T-helper 2 cell treated with Interferon-gamma antibody and Interleukin-4, amounts not matched to agents 5 μg/mL and 100 μg/mL, for 36 hours (primary cell): ENCODE data around the gene RTEL1.

Experiments used
- DNase-seq: peaks from one replicate; pipeline ENCODE4 v3.0.0; 2021; ENCODE audit warnings: low spot score
- H3K27ac Mint-ChIP-seq: one replicate; pipeline ENCODE4 v1.8.0; 2021; ENCODE audit warnings: mild to moderate bottlenecking, mixed read lengths
- H3K27me3 Mint-ChIP-seq: one replicate; pipeline ENCODE4 v1.8.0; 2021; ENCODE audit warnings: low read depth, mixed read lengths
- H3K36me3 Mint-ChIP-seq: one replicate; pipeline ENCODE4 v1.8.0; 2021; ENCODE audit warnings: low read depth, mixed read lengths
- H3K4me1 Mint-ChIP-seq: one replicate; pipeline ENCODE4 v1.8.0; 2021; ENCODE audit warnings: low read depth, mixed read lengths
- H3K4me3 Mint-ChIP-seq: one replicate; pipeline ENCODE4 v1.8.0; 2022; ENCODE audit warnings: mild to moderate bottlenecking, moderate library complexity, mixed read lengths
- H3K9me3 Mint-ChIP-seq: one replicate; pipeline ENCODE4 v1.8.0; 2021; ENCODE audit warnings: mixed read lengths

RTEL1 gene

DNA sequence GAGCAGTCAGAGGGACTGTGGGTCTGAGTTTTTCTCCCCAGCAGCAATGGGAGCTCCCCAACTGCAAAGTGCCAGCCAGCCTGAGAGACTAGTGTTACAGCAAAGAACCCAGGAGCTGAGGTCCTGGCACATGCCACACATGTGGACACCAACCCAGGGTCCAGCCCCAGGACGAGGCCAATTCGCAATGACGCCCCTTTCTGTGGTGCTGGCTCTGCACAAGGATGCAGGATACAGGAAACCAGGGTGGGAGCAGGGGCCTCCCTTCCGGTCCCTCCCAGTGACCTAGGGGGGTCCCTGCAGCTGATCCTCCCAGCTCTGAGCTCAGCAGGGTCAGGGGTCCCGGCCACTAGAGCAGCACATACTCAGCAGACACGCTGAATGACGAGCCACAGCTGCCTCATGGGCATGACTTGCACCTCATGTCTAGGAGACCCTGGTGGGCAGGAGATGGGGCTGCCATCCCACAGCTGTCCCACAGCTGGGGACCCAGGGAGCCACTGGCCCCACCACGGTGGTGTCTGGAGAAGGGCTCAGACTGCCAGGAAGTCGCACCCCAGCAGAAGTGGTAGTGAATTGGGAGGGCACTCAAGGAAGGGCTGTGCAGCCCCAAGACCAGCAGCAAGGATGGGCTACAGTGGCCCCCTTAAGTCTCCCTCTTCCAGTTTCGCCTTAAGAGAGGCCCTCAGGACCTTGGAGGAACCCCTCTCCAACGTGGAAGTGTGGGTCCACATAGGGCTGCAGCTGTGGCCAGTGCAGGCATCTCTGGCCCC lies 46.0 kb downstream of the RTEL1 start:
- DNase-seq, result no peak
- peaks cover 33% of the 10 kb centered on the region for H3K36me3 Mint-ChIP-seq
- no peak overlapping the region for H3K27ac Mint-ChIP-seq
- no peaks in the 10 kb centered on the region for H3K27me3 Mint-ChIP-seq
- H3K4me1 Mint-ChIP-seq, result peaks cover 24% of the 10 kb centered on the region
- H3K4me3 Mint-ChIP-seq, result no peak overlapping the region
- no peaks in the 10 kb centered on the region for H3K9me3 Mint-ChIP-seq

DNA sequence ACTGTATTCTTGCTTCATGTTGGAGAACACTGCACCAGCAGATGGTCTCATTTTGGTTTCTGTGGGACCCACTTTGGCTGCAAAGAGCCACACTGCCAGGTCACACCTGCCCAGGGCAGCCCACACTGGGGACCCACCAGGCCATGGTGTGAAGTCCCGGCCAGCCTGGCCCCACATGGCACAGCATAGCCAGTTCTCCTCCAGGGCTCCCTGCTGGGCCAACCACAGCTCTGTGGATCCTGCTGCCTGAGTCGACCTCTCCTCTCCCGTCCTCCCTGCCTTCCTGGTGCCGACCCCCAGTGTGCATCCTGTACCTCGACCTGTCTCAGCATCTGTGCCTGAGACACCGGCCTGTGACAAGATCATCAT lies 46.6 kb downstream of the RTEL1 start:
- H3K36me3 Mint-ChIP-seq, result peaks cover 37% of the 10 kb centered on the region
- DNase-seq, result no peak
- H3K27me3 Mint-ChIP-seq, result no peaks in the 10 kb centered on the region
- no peaks in the 10 kb centered on the region for H3K9me3 Mint-ChIP-seq
- peak overlapping the region; percentile 4 for H3K27ac Mint-ChIP-seq
- peak overlapping the region; percentile 18 for H3K4me3 Mint-ChIP-seq
- H3K4me1 Mint-ChIP-seq, result peaks cover 26% of the 10 kb centered on the region

DNA sequence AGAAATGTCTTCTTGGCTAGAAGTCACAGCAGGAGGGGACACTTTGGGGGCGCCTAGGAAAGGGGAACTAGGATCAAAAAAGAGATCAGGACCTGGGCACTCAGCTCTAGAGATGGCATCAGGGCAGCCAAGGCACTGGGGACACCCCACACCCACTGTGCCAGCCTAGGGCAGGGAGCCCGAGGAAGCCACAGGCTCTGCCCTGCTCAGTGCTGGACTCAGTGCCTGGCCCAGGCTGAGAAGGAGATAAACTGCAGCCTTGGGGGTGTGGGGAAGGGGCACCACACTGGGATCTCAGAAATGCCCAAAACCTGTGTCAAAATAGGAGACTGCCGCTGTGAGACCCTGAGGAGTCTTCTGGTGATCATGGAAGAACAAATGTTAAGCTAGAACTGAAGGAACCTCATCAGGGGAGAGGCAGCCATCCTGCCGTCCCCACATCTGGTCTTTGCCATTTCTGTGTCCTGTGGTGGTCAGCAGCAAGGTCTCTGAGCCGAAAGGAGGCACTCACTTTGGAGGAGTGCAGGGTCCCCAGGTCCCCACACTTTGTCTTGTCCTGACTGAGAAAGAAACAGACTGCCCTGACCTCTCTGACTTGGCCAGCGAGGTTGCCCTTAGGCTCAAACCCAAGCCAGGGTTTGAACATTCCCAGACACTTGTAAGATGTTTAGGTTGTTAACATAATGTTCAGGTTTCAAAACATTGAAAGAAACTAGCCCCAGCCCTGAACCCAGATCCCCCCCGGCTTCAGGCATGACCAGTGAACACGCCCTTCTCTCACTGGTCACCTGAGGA lies 47.3 kb downstream of the RTEL1 start:
- H3K36me3 Mint-ChIP-seq, result peaks cover 42% of the 10 kb centered on the region
- no peaks in the 10 kb centered on the region for H3K27me3 Mint-ChIP-seq
- no peak for DNase-seq
- H3K4me3 Mint-ChIP-seq, result peak overlapping the region; percentile 18
- H3K27ac Mint-ChIP-seq, result no peak overlapping the region
- peaks cover 27% of the 10 kb centered on the region for H3K4me1 Mint-ChIP-seq
- no peaks in the 10 kb centered on the region for H3K9me3 Mint-ChIP-seq

DNA sequence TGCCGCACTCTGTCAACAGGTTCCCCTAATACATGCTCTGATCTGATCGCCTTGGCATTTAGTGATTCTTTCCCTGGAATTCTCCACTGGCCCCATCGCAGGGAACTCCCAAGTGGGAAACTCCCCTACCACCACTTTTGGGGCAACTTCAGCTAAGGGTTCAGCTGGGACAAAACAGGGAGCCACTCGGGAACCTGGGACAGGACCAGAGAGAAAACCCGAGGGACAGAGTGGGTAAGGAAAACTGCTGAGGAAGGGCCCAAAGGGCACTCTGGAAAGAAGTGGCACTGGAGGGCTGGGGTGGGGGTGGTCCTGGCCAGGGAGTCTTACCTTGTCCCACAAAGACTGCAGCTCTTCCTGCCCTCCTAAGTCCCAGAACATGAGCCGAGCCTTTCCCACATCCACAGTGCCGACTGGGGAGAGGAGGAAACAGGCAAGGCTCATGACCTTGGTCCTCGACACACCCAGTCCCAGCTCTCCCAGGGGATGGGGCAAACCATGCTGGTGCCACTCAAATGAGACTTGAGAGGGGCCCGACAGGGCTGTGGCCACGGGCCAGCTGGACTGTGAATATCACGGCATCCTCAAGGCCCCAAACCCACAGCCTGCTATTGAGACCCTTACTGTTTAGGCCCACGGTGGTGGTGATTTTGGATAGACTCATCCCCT lies 48.0 kb downstream of the RTEL1 start:
- peak overlapping the region; percentile 88 for H3K27ac Mint-ChIP-seq
- H3K4me3 Mint-ChIP-seq, result peak overlapping the region; percentile 94
- H3K36me3 Mint-ChIP-seq, result peaks cover 49% of the 10 kb centered on the region
- no peaks in the 10 kb centered on the region for H3K27me3 Mint-ChIP-seq
- H3K4me1 Mint-ChIP-seq, result peaks cover 33% of the 10 kb centered on the region
- no peaks in the 10 kb centered on the region for H3K9me3 Mint-ChIP-seq
- DNase-seq, result no peak

DNA sequence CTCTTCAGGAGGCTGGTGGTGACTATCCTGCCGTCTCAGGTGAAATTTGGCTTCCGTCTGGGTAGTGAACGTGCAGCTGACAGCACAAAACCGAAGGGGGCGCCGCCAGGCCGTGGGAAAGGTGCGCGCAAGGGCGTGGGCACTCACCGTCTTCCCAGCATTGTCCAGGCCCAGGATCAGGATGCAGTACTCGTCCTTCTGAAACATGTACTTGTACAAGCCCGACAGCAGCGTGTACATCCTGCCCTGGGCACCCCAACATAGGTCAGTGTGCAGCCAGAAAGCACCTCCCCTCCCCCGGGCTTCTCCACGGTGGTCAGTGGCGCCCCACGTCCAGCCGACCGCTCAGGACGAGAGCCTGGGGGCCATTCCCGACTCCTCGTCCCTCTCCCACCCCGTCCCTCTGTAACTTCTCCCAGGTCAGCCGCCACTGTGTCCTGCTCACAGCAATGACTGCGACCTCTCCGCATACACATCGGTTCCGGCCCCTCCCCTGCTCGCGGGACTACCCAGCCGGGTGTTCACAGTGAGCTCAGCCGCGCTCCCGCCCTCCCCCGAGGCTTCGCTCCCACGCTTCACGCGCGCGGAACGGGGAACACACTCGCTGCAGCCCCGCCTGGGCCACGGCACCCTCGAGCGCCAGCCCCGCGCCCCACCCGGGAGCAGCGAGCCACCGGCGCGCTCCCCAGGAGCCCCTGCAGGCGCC lies 48.9 kb downstream of the RTEL1 start:
- peaks cover 56% of the 10 kb centered on the region for H3K36me3 Mint-ChIP-seq
- peak overlapping the region; percentile 94 for H3K4me3 Mint-ChIP-seq
- no peaks in the 10 kb centered on the region for H3K9me3 Mint-ChIP-seq
- H3K27me3 Mint-ChIP-seq, result no peaks in the 10 kb centered on the region
- DNase-seq, result peak; percentile 52
- H3K27ac Mint-ChIP-seq, result peak overlapping the region; percentile 88
- peaks cover 33% of the 10 kb centered on the region for H3K4me1 Mint-ChIP-seq

DNA sequence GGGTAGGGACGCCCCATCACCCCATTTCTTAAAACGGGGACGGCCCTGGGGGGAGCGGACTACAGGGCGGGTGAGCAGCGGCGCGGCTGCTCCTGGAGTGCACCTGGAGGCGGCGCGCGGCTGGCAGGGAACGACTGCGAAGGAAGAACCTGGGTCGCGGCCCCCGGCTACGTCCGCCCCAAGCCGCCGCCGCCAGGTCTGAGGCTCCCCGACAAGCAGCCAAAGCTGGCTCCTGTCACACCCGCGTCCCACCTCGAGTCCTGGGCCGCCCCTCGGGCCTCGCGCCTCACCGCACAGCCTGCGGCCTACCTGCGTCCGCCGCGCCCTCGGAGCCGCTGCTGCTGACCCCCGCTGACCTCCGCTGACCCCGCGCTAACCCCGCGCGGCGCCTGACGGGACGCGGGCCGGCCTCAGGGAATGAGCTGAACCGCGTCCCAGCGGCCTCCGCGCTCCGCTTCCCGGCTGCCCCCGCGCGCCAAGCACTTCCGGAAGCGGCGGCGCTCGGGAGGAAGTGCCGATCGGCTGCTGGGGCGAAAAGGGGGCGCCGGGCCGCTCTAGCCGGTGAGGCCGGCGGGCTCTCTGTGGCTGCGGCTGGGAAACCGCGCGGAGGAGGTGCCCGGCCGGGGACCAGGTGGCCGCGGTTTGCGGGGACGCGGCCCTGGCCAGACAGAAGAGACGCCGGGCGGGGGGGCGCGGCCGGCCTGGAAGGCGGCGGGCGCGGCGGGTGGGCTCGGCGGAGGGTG lies 49.6 kb downstream of the RTEL1 start, which contains the start of the genes ARFRP1 and ZGPAT:
Gene ARFRP1 (minus strand): TSS at position 419 of the 743 bp plus-strand sequence. CDS start 885 bp downstream, outside the sequence.
Gene ZGPAT (plus strand): TSS at position 482 of the 743 bp plus-strand sequence. CDS start 542 bp downstream, outside the sequence.
- Mint-ChIP-seq H3K9me3 (peaks cover 5% of the 10 kb centered on the region), H3K27ac (peak within 1 kb of the TSS; percentile 88), H3K4me1 (peaks cover 37% of the 10 kb centered on the region), H3K27me3 (no peaks in the 10 kb centered on the region), H3K36me3 (peaks cover 63% of the 10 kb centered on the region), H3K4me3 (peak within 1 kb of the TSS; percentile 94)
- DNase-seq, result peak; percentile 91

DNA sequence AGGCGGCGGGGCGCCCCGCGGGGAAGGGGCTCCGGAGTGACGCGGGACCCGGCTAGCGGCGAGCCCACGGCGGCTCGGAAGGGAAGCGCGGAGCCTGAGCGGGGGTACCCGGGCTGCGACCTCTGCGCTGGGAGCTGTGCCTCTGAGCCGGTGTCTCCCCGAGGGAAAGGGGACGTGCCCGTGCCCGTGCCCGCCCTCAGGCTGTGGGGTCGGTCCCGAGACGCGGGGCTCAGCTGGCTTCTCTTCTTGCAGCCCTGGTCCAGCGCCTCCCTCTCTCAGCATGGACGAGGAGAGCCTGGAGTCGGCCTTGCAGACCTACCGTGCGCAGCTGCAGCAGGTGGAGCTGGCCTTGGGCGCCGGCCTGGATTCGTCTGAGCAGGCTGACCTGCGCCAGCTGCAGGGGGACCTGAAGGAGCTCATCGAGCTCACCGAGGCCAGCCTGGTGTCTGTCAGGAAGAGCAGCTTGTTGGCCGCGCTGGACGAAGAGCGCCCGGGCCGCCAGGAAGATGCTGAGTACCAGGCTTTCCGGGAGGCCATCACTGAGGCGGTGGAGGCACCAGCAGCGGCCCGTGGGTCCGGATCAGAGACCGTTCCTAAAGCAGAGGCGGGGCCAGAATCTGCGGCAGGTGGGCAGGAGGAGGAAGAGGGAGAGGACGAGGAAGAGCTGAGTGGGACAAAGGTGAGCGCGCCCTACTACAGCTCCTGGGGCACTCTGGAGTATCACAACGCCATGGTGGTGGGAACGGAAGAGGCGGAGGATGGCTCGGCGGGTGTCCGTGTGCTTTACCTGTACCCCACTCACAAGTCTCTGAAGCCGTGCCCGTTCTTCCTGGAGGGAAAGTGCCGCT lies 50.4 kb downstream of the RTEL1 start:
- DNase-seq, result no peak
- Mint-ChIP-seq H3K4me1 (peaks cover 37% of the 10 kb centered on the region), H3K27me3 (no peaks in the 10 kb centered on the region), H3K36me3 (peaks cover 65% of the 10 kb centered on the region), H3K9me3 (peaks cover 5% of the 10 kb centered on the region), H3K27ac (peak overlapping the region; percentile 67), H3K4me3 (peak overlapping the region; percentile 88)

DNA sequence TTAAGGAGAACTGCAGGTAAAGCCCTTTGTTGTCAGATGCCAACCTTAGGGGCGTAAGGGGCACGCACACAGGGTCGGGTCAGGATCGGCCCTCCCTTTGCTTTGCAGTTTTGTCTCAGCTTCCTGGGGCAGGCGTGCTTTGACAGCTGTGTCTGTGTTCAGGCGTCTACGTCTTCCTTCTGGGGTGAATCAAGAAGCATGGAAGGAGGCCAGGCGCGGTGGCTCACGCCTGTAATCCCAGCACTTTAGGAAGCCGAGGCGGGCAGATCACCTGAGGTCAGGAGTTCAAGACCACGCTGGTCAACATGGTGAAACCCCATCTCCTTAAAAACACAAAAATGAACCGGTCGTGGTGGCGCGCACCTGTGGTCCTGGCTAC lies 51.0 kb downstream of the RTEL1 start:
- Mint-ChIP-seq H3K27me3 (no peaks in the 10 kb centered on the region), H3K4me3 (peak overlapping the region; percentile 88), H3K4me1 (peaks cover 37% of the 10 kb centered on the region), H3K9me3 (peaks cover 5% of the 10 kb centered on the region), H3K27ac (no peak overlapping the region), H3K36me3 (peaks cover 68% of the 10 kb centered on the region)
- no peak for DNase-seq

DNA sequence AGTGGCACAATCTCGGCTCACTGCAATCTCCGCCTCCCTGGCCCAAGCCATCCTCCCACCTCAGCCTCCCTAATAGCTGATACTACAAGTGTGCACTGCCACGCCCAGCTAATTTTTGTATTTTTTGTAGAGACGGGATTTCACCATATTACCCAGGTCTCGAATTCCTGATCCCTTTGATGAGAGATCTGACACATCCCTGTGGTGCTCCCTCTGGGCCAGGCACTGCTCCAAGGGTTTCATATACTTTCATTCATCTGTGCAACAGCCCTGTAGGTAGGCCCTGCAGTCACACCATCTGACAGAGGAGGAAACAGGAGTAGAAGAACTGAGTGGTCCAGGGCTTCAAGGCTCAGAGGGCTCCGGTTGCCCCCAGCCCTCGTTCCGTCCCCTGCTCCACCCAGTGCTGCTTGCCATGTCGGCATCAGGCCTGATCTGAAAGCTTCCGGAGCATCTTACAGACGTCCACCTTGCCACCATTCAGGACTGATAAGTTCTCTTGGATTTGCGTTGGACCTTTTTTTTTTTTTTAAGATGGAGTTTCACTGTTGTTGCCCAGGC lies 53.1 kb downstream of the RTEL1 start:
- Mint-ChIP-seq H3K27ac (no peak overlapping the region), H3K27me3 (no peaks in the 10 kb centered on the region), H3K4me1 (peaks cover 28% of the 10 kb centered on the region), H3K36me3 (peaks cover 74% of the 10 kb centered on the region), H3K4me3 (peak overlapping the region; percentile 71), H3K9me3 (peaks cover 14% of the 10 kb centered on the region)
- no peak for DNase-seq

DNA sequence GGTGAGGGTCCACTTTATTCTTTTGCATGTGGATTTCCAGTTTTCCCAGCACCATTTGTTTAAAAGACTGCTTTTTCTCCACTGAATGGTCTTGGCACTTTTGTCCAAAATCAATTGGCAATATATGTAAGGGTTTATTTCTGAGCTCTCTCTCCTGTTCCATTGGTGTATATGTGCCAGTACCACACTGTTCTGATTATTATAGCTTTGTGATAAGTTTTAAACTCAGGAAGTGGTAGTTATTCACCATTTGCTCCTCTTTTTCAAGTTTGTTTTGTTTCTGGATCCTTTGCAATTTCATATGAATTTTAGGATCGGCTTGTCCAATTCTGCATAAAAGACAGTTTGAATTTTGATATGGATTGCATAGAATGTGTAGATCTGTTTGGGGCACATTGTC lies 54.1 kb downstream of the RTEL1 start:
- peaks cover 19% of the 10 kb centered on the region for H3K4me1 Mint-ChIP-seq
- peaks cover 74% of the 10 kb centered on the region for H3K36me3 Mint-ChIP-seq
- H3K27me3 Mint-ChIP-seq, result no peaks in the 10 kb centered on the region
- no peak for DNase-seq
- H3K4me3 Mint-ChIP-seq, result no peak overlapping the region
- H3K27ac Mint-ChIP-seq, result no peak overlapping the region
- H3K9me3 Mint-ChIP-seq, result peaks cover 17% of the 10 kb centered on the region

DNA sequence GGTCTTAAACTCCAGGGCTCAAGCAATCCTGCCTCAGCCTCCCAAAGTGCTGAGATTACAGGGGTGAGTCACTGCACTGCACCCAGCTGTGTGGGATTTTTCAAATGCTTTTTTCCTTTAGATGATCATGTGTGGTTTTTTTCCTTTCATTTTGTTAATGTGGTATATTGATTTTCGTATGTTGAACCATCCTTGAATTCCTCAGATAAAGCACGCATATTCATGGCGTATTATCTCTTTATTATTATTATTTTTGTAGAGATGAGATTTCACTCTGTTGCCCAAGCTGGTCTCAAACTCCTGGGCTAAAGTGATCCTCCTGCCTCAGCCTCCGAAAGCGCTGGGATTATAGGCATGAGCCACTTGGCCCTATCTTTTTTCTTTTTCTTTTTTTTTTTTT lies 56.7 kb downstream of the RTEL1 start:
- Mint-ChIP-seq H3K4me1 (peaks cover 11% of the 10 kb centered on the region), H3K36me3 (peaks cover 77% of the 10 kb centered on the region), H3K27ac (no peak overlapping the region), H3K9me3 (peaks cover 28% of the 10 kb centered on the region), H3K4me3 (no peak overlapping the region), H3K27me3 (no peaks in the 10 kb centered on the region)
- DNase-seq, result no peak

DNA sequence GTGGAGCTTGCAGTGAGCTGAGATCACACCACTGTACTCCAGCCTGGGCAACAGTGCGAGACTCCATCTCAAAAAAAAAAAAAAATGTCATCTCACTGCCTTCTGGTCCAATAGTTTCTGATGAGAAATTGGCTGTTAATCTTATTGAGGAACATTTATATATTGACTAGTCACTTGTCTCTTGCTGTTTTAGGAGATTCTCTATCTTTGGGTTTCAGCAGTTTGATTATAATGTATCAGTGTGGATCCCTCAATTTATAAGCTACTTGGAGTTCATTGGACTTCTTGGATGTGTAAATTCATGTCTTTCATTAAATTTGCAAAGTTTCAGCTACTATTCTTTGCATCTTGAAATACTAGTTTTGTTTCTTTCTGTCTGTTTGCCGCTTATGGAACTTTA lies 60.9 kb downstream of the RTEL1 start:
- peaks cover 24% of the 10 kb centered on the region for H3K9me3 Mint-ChIP-seq
- H3K27me3 Mint-ChIP-seq, result no peaks in the 10 kb centered on the region
- no peak overlapping the region for H3K4me3 Mint-ChIP-seq
- peaks cover 8% of the 10 kb centered on the region for H3K4me1 Mint-ChIP-seq
- H3K27ac Mint-ChIP-seq, result no peak overlapping the region
- H3K36me3 Mint-ChIP-seq, result peaks cover 77% of the 10 kb centered on the region
- DNase-seq, result no peak
